ENCODE measurements around the gene SLC44A2.
"Not testable (repeated sequence)": the region's sequence is repeated elsewhere in the genome, so short reads cannot be mapped to it uniquely, and the experiment has no call there.

SLC44A2 gene

GRCh38 chr19:10670876-10671804 lies 45.8 kb downstream of the SLC44A2 start:
- TF ChIP-seq CTCF (IDR thresholded peaks at IDR 0.05; ENCODE audit: low read depth, low read length, missing control alignments): no peak
- no peak overlapping the region for H3K4me3 ChIP-seq (ENCODE audit: low read depth, low read length)
- DNase-seq (ENCODE audit: low read depth): no peak

- DNase-seq (ENCODE audit: low read depth); H3K4me3 ChIP-seq (ENCODE audit: low read depth, low read length): not testable (repeated sequence)
These were observed 46.6 kb downstream of the SLC44A2 start for GRCh38 chr19:10671922-10672321.

GRCh38 chr19:10675214-10675613 lies 49.9 kb downstream of the SLC44A2 start:
- not testable (repeated sequence) for H3K4me3 ChIP-seq (ENCODE audit: low read depth, low read length); DNase-seq (ENCODE audit: low read depth)

GRCh38 chr19:10677751-10678150 lies 52.4 kb downstream of the SLC44A2 start:
- H3K4me3 ChIP-seq (ENCODE audit: low read depth, low read length): no peak overlapping the region
- TF ChIP-seq CTCF (IDR thresholded peaks at IDR 0.05; ENCODE audit: low read depth, low read length, missing control alignments): no peak
- no peak for DNase-seq (ENCODE audit: low read depth)

GRCh38 chr19:10678813-10679212 lies 53.5 kb downstream of the SLC44A2 start:
- no peak for DNase-seq (ENCODE audit: low read depth)
- no peak overlapping the region for H3K4me3 ChIP-seq (ENCODE audit: low read depth, low read length)
- TF ChIP-seq CTCF (IDR thresholded peaks at IDR 0.05; ENCODE audit: low read depth, low read length, missing control alignments): no peak

GRCh38 chr19:10679743-10680142 lies 54.4 kb downstream of the SLC44A2 start:
- TF ChIP-seq CTCF (IDR thresholded peaks at IDR 0.05; ENCODE audit: low read depth, low read length, missing control alignments): no peak
- no peak overlapping the region for H3K4me3 ChIP-seq (ENCODE audit: low read depth, low read length)
- no peak for DNase-seq (ENCODE audit: low read depth)

GRCh38 chr19:10680545-10681135 lies 55.3 kb downstream of the SLC44A2 start:
- H3K4me3 ChIP-seq (ENCODE audit: low read depth, low read length): no peak overlapping the region
- no peak for DNase-seq (ENCODE audit: low read depth)
- no peak for TF ChIP-seq CTCF (IDR thresholded peaks at IDR 0.05; ENCODE audit: low read depth, low read length, missing control alignments)

- no peak for TF ChIP-seq CTCF (IDR thresholded peaks at IDR 0.05; ENCODE audit: low read depth, low read length, missing control alignments)
- no peak for DNase-seq (ENCODE audit: low read depth)
- H3K4me3 ChIP-seq (ENCODE audit: low read depth, low read length): no peak overlapping the region
These were observed 56.3 kb downstream of the SLC44A2 start for GRCh38 chr19:10681658-10682057.

Data from GM12864 (cell line).